Mesendoderm (in vitro differentiated cells): ENCODE measurements around the gene CARD9.
A peak's percentile ranks its signal among the peaks of the same experiment; 100 is the strongest.

ENCODE experiments used
- DNase-seq: peaks from one replicate; pipeline ENCODE4 v3.0.0; 2013
- H2AK5ac ChIP-seq: 2 replicates; pipeline ENCODE4 v1.6.1; 2013; ENCODE audit warnings: low read length, inconsistent platforms
- H2BK120ac ChIP-seq: 2 replicates; pipeline ENCODE4 v1.6.1; 2013; ENCODE audit warnings: low read depth, mild to moderate bottlenecking, low read length, moderate library complexity, mixed read lengths
- H2BK15ac ChIP-seq: replicated peaks from 2 replicates; pipeline ENCODE4 v1.6.1; 2013; ENCODE audit warnings: low read depth, mild to moderate bottlenecking, moderate library complexity
- H2BK5ac ChIP-seq: 2 replicates; pipeline ENCODE4 v1.6.1; 2013; ENCODE audit warnings: low read length, inconsistent platforms
- H3K18ac ChIP-seq: 2 replicates; pipeline ENCODE4 v1.6.1; 2013; ENCODE audit warnings: mild to moderate bottlenecking, low read length, mixed read lengths
- H3K23ac ChIP-seq: one replicate; pipeline ENCODE4 v1.6.1; 2013; ENCODE audit warnings: low read length
- H3K27ac ChIP-seq: 2 replicates; pipeline ENCODE4 v1.5.1; 2013; ENCODE audit warnings: low read depth, mild to moderate bottlenecking, inconsistent platforms, low read length, moderate library complexity
- H3K27me3 ChIP-seq: 2 replicates; pipeline ENCODE4 v1.6.1; 2013; ENCODE audit warnings: low read length, control low read depth, mild to moderate bottlenecking, inconsistent platforms; ENCODE audit not compliant: insufficient read depth, poor library complexity
- H3K36me3 ChIP-seq: 2 replicates; pipeline ENCODE4 v1.6.1; 2013; ENCODE audit warnings: low read length, inconsistent platforms; ENCODE audit not compliant: control insufficient read depth, insufficient read depth
- H3K4ac ChIP-seq: one replicate; pipeline ENCODE4 v1.6.1; 2013; ENCODE audit warnings: low read depth, mild to moderate bottlenecking, low read length, moderate library complexity
- H3K4me1 ChIP-seq: 2 replicates; pipeline ENCODE4 v1.6.1; 2013; ENCODE audit warnings: low read depth, low read length, inconsistent platforms; ENCODE audit not compliant: control insufficient read depth
- H3K4me2 ChIP-seq: 2 replicates; pipeline ENCODE4 v1.6.1; 2013; ENCODE audit warnings: low read length
- H3K4me3 ChIP-seq: 2 replicates; pipeline ENCODE4 v1.5.1; 2013; ENCODE audit warnings: mild to moderate bottlenecking, low read length
- H3K56ac ChIP-seq: one replicate; pipeline ENCODE4 v1.6.1; 2013; ENCODE audit warnings: low read length
- H3K79me1 ChIP-seq: 2 replicates; pipeline ENCODE4 v1.6.1; 2013; ENCODE audit warnings: low read length, inconsistent platforms
- H3K79me2 ChIP-seq: 2 replicates; pipeline ENCODE4 v1.6.1; 2013; ENCODE audit warnings: mild to moderate bottlenecking, low read length; ENCODE audit not compliant: control insufficient read depth, insufficient read depth
- H3K9ac ChIP-seq: 2 replicates; pipeline ENCODE4 v1.6.1; 2013; ENCODE audit warnings: low read length, inconsistent platforms
- H4K5ac ChIP-seq: one replicate; pipeline ENCODE4 v1.6.1; 2013; ENCODE audit warnings: low read length
- H4K8ac ChIP-seq: one replicate; pipeline ENCODE4 v1.6.1; 2013; ENCODE audit warnings: low read depth, mild to moderate bottlenecking, control low read depth, low read length, moderate library complexity
- WGBS: extraction: QIAGEN DNeasy Blood & Tissue Kit; methylation state at CpG from one replicate; pipeline ENCODE4 v1.1.7; 2013; ENCODE audit warnings: low lambda C conversion rate, missing lambda C conversion rate; ENCODE audit not compliant: insufficient coverage; ENCODE audit errors: extremely low coverage; 5-methylcytosine and 5-hydroxymethylcytosine counted together

Gene CARD9

DNA sequence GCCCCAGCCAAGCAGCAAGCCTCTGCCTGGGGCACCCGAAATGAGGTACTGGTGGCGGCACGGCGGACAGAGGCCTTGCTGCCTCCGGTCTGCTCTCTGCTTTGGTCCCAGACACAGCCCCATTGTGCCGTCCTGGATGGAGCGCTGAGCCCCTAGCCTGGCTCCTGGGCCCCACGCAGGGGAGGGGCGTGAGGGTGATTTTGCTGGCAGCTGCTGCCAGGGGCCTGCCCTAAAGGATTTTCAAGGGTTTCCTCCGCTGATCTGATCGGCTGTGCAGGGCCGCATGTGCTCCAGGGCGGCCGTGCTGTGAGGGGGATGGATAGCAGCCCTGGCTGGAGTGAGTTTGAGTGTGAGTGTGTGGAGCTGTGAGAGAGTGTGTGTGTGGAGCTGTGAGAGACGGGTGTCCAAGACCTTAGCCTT lies 44.8 kb downstream of the CARD9 start:
- Histone ChIP-seq H3K4me3 (no peak overlapping the region), H4K5ac (no peak overlapping the region), H3K4me2 (no peak overlapping the region), H3K79me2 (peaks cover 2% of the 10 kb centered on the region), H3K36me3 (no peaks in the 10 kb centered on the region), H3K23ac (no peak overlapping the region), H3K18ac (no peak overlapping the region), H3K4ac (no peak overlapping the region), H3K27ac (no peak overlapping the region), H2BK15ac (no peak overlapping the region), H3K9ac (peak overlapping the region; percentile 64), H3K79me1 (no peaks in the 10 kb centered on the region), H2BK120ac (no peak overlapping the region), H4K8ac (no peak overlapping the region), H2AK5ac (no peak overlapping the region), H3K4me1 (peaks cover 5% of the 10 kb centered on the region), H3K56ac (peak overlapping the region; percentile 91), H3K27me3 (no peaks in the 10 kb centered on the region), H2BK5ac (no peak overlapping the region)
- DNase-seq: no peak
- no CpG with 5 or more reads among the region's 15 CpGs for WGBS

DNA sequence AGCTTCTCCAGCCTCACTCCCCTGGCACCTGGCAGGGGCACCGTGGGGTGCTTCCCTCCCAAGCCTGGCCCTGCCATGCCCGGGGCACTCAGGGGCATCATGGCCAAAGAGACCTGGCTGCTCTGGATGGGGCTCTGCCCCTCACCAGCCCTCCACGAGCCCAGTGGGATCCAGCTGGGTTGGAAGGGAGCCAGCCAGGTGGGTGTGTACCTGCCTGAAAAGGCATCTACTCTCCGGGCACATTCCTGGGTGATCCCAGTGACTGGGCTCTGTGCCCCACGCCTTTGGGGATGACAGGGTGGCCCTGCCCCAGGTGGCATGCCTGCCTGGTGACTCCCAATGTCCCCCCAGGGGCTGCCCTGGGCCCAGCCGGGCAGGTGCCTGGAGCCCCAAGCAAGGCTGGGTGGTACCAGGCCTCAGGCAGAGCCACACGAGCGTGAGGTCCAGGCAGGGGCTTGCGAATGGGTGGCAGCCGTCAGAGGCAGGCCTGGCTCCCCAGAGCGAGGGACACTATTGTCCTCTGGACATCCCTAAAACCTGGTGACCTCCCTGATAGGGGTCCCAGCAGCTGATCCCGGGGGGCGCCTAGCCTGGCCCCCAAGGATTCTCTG lies 45.4 kb downstream of the CARD9 start:
- H3K4me2 ChIP-seq: peak overlapping the region; percentile 50
- peak overlapping the region; percentile 64 for H3K9ac ChIP-seq
- no peak for DNase-seq
- H3K36me3 ChIP-seq: no peaks in the 10 kb centered on the region
- no peak overlapping the region for H4K5ac ChIP-seq
- H3K4me1 ChIP-seq: peaks cover 5% of the 10 kb centered on the region
- WGBS: no CpG with 5 or more reads among the region's 13 CpGs
- H3K56ac ChIP-seq: peak overlapping the region; percentile 91
- peak overlapping the region; percentile 45 for H3K23ac ChIP-seq
- peaks cover 2% of the 10 kb centered on the region for H3K79me2 ChIP-seq
- peak overlapping the region; percentile 66 for H3K4ac ChIP-seq
- H2BK5ac ChIP-seq: no peak overlapping the region
- H2BK120ac ChIP-seq: no peak overlapping the region
- H3K4me3 ChIP-seq: peak overlapping the region; percentile 22
- no peak overlapping the region for H4K8ac ChIP-seq
- peak overlapping the region; percentile 51 for H3K18ac ChIP-seq
- no peaks in the 10 kb centered on the region for H3K79me1 ChIP-seq
- no peaks in the 10 kb centered on the region for H3K27me3 ChIP-seq
- no peak overlapping the region for H3K27ac ChIP-seq
- H2BK15ac ChIP-seq: no peak overlapping the region
- no peak overlapping the region for H2AK5ac ChIP-seq

DNA sequence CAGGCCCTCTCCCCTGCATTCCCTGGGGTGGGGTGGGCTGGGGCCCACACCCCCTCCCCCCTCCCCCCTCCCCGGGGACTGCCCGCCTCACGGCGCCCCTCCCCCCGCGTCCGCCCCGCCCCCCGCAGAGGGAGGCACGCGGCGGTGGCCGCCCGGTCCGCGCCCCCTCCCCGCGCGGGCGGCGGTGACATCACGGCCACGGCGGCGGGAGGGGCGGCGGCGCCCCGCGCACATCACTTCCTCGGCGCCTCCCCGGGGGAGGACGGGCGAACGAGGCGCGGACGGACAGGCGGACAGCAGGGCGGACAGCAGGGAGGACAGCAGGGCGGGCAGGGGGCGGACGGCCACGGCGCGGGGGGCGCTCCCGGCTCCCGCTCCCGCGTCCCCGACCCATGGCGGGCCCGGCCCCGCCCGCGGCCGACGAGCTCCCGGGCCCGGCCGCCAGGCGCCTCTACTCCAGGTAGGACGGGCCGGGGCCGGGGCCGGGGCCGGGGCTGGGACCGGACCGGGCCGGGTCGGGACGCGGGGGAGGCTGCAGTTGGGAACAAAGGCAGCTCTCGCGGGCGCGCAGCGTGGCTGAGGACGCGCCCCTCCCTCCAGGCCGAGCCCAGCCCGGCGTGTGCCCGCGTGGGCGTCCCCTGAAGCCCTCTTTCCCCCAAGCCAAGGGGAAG lies 46.0 kb downstream of the CARD9 start, which contains the start of gene GPSM1:
GPSM1 (plus strand) TSS at position 236 of the 671 bp plus-strand sequence; CDS start at position 393, 157 bp downstream.
- Histone ChIP-seq H3K4me1 (peaks cover 5% of the 10 kb centered on the region), H2BK15ac (no peak within 1 kb of the TSS), H3K56ac (peak within 1 kb of the TSS; percentile 91), H2BK5ac (no peak within 1 kb of the TSS), H3K4me3 (peak within 1 kb of the TSS; percentile 53), H3K79me2 (peaks cover 2% of the 10 kb centered on the region), H2AK5ac (peak within 1 kb of the TSS; percentile 93), H4K8ac (peak within 1 kb of the TSS; percentile 15), H3K79me1 (no peaks in the 10 kb centered on the region), H3K4me2 (peak within 1 kb of the TSS; percentile 50), H4K5ac (peak within 1 kb of the TSS; percentile 47), H3K23ac (peak within 1 kb of the TSS; percentile 45), H3K18ac (peak within 1 kb of the TSS; percentile 51), H3K4ac (peak within 1 kb of the TSS; percentile 66), H3K9ac (peak within 1 kb of the TSS; percentile 75), H2BK120ac (no peak within 1 kb of the TSS), H3K27me3 (no peaks in the 10 kb centered on the region), H3K27ac (peak within 1 kb of the TSS; percentile 15), H3K36me3 (no peaks in the 10 kb centered on the region)
- no CpG with 5 or more reads among the region's 88 CpGs for WGBS
- no peak for DNase-seq

DNA sequence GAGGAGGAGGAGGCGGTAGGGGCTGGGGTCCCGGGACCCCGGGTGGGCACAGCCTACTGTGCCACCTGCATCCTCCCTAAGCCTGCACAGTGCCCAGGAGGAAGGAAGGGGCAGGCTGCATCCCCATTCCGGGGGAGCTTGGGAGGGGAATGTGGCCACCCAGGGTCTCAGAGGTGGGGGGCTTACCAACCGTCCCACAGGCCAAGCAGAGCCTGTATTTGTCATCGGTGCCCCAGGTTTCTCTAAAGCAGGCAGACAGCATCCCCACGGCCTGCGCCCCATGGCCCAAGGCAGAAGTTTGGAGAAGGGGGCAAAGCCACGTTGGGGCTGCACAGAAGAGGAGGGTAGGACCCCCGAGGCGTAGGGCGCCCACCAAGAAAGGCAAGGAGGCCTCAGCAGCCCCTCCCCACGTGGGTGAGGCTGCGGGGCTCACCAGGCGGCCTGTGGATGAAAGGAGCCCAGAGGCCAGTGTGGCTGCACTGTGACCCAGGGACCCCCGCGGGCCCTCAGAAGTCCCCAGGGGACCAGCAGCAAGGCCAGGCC lies 46.6 kb downstream of the CARD9 start:
- Histone ChIP-seq H3K27ac (peak overlapping the region; percentile 15), H3K4me3 (no peak overlapping the region), H2BK5ac (no peak overlapping the region), H3K4me1 (peaks cover 5% of the 10 kb centered on the region), H3K27me3 (no peaks in the 10 kb centered on the region), H4K5ac (peak overlapping the region; percentile 47), H4K8ac (no peak overlapping the region), H2BK120ac (no peak overlapping the region), H3K36me3 (no peaks in the 10 kb centered on the region), H2BK15ac (no peak overlapping the region), H3K23ac (no peak overlapping the region), H3K4ac (peak overlapping the region; percentile 60), H3K56ac (peak overlapping the region; percentile 82), H3K9ac (peak overlapping the region; percentile 60), H3K18ac (peak overlapping the region; percentile 51), H3K79me2 (peaks cover 2% of the 10 kb centered on the region), H3K4me2 (no peak overlapping the region), H3K79me1 (no peaks in the 10 kb centered on the region), H2AK5ac (peak overlapping the region; percentile 93)
- WGBS: no CpG with 5 or more reads among the region's 17 CpGs
- DNase-seq: no peak

DNA sequence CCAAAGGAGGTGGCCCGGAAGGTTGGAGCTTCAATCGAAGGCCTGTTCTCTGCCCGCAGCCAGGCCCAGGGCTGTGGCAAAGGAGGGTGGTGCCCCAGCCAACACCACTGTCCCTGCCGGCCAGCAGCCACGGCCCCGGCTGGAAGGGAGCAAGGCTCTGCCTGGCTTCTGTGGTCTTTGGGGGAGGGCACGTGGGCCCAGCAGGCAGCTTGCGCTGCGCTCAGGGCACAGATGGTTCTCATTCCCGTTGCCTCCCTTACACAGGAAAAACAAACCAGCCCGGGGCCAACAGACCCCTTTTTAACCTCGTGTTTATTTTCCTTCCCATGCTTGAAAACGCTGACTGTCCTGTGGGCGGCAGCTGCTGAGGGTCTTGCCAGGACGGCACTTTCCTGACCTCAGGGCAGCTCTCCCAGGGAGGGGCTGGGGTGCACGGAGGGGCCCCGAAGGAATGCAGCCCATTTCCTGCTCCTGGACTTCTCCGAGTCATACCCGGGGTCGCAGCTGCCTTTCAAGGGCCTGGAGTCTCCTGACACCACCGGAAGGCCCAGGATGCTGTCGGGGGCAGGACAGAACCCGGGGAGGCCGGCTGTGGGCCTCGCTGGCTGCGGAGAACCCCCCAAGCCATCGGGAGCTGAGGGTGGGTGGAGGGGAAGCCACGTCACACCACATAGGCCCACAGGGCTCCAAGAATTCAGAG lies 47.3 kb downstream of the CARD9 start:
- no peaks in the 10 kb centered on the region for H3K79me1 ChIP-seq
- H3K4me1 ChIP-seq: peaks cover 5% of the 10 kb centered on the region
- no peaks in the 10 kb centered on the region for H3K27me3 ChIP-seq
- peak overlapping the region; percentile 60 for H3K9ac ChIP-seq
- no CpG with 5 or more reads among the region's 28 CpGs for WGBS
- H4K5ac ChIP-seq: no peak overlapping the region
- no peak overlapping the region for H2BK15ac ChIP-seq
- H3K4ac ChIP-seq: peak overlapping the region; percentile 11
- H2AK5ac ChIP-seq: no peak overlapping the region
- no peak overlapping the region for H2BK5ac ChIP-seq
- peak overlapping the region; percentile 7 for H3K18ac ChIP-seq
- peak overlapping the region; percentile 15 for H3K27ac ChIP-seq
- H3K4me2 ChIP-seq: no peak overlapping the region
- H3K36me3 ChIP-seq: no peaks in the 10 kb centered on the region
- H3K23ac ChIP-seq: no peak overlapping the region
- peak overlapping the region; percentile 82 for H3K56ac ChIP-seq
- H4K8ac ChIP-seq: no peak overlapping the region
- H2BK120ac ChIP-seq: no peak overlapping the region
- DNase-seq: peak; percentile 69
- peaks cover 2% of the 10 kb centered on the region for H3K79me2 ChIP-seq
- no peak overlapping the region for H3K4me3 ChIP-seq
